ENCODE measurements around the gene IMPDH1.

Gene IMPDH1

DNA sequence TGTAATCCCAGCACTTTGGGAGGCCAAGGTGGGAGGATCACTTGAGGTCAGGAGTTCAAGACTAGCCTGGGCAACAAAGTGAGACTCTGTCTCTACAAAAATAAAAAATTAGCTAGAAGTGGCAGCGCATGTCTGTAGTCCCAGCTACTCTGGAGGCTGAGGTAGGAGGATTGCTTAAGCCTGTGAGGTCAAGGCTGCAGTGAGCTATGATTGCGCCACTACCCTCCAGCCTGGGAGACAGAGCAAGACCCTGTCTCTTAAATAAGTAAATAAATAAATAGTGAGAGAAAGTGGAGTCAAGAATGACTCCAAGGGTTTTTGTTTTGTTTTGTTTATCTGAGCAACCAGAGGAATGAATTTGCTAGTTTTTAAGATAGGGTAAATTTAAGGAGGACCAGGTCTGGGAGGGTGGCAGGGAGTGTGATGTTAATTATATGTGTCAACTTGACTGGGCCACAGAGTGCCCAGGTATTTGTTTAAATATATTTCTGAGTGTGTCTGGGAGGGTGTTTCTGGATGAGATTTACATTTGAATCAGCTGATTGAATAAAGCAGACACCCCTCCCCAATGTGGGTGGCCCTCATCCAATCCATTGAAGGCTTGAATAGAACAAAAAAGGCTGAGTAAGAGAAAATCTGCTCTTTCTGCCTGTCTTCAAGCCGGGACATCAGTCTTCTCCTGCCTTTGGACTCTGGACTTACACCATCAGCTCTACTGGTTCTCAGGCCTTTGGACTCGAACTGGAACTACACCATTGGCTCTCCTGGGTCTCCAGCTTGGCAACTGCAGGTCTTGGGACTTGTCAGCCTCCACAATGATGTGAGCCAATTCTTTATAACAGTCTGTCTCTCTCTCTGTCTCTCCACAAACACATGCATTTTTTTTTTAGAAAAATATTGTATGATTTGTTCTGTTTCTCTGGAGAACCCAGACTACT, 23.5 kb downstream of the IMPDH1 start:
- CTCF ChIA-PET: interaction anchor here (1.2 to 42.2 kb wide), 8 partner anchors 7 to 251 kb away, joined by 4 to 963 read pairs (median 20); partner anchors contain the start of genes IMPDH1 and RBM28
- TF ChIP-seq CTCF (IDR thresholded peaks at IDR 0.05; ENCODE audit: control extremely low read depth, extremely low read depth, low read depth, missing control alignments): no peak
- POLR2A ChIA-PET: no interaction called here
- no peak for DNase-seq (ENCODE audit: extremely low spot score)

DNA sequence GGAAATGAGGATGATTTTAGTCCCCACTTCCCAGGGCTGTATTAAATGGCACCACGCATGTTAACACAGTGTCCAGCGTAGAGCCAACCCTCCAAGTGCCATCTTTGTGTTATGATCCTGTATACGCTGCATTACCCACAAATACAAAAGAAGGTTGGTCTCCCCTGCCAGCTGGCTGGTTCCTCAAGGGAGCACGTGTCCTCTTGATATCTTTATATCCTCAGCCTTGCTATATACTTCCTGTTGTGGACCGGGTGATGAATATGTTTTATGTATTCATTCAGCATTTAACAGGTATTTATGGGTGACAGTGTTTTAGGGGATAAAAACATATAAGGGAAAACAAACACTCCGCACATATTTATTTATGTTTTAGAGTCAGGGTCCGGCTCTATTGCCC, 25.1 kb downstream of the IMPDH1 start:
- DNase-seq (ENCODE audit: extremely low spot score): no peak
- CTCF ChIA-PET: interaction anchor here (1.1 to 42.2 kb wide), 4 partner anchors 10 to 37 kb away, joined by 3 to 963 read pairs (median 51); partner anchors contain the start of gene IMPDH1
- no peak for TF ChIP-seq CTCF (IDR thresholded peaks at IDR 0.05; ENCODE audit: control extremely low read depth, extremely low read depth, low read depth, missing control alignments)
- POLR2A ChIA-PET: no interaction called here

- ChIA-PET CTCF (interaction anchor here (1.0 to 42.2 kb wide), 5 partner anchors 10 to 77 kb away, joined by 3 to 963 read pairs (median 26); partner anchors contain the start of gene IMPDH1), POLR2A (no interaction called here)
- DNase-seq (ENCODE audit: extremely low spot score): no peak
- no peak for TF ChIP-seq CTCF (IDR thresholded peaks at IDR 0.05; ENCODE audit: control extremely low read depth, extremely low read depth, low read depth, missing control alignments)
These were observed 26.0 kb downstream of the IMPDH1 start for GRCh38 chr7:128383776-128384175.

GRCh38 chr7:128381161-128381821, 28.5 kb downstream of the IMPDH1 start:
- TF ChIP-seq CTCF (IDR thresholded peaks at IDR 0.05; ENCODE audit: control extremely low read depth, extremely low read depth, low read depth, missing control alignments): peak; percentile 53
- no peak for DNase-seq (ENCODE audit: extremely low spot score)
- POLR2A ChIA-PET: no interaction called here
- CTCF ChIA-PET: interaction anchor here (1.0 to 42.2 kb wide), 9 partner anchors 8 to 37 kb away, joined by 3 to 963 read pairs (median 6); partner anchors contain the start of genes IMPDH1 and RBM28

- TF ChIP-seq CTCF (IDR thresholded peaks at IDR 0.05; ENCODE audit: control extremely low read depth, extremely low read depth, low read depth, missing control alignments): no peak
- no peak for DNase-seq (ENCODE audit: extremely low spot score)
- CTCF ChIA-PET: interaction anchor here (1.0 to 42.2 kb wide), 8 partner anchors 9 to 37 kb away, joined by 3 to 963 read pairs (median 6); partner anchors contain the start of genes IMPDH1 and RBM28
- POLR2A ChIA-PET: no interaction called here
These were observed 29.2 kb downstream of the IMPDH1 start for GRCh38 chr7:128380483-128381106.
